Thoracic aorta (tissue), 2 donors: ENCODE results near the gene SNX33. TPM values are rescaled to one million over a fixed set of nuclear protein-coding genes. Genes with fewer than 3 reads are reported as not detected.
"Not testable (repeated sequence)": the region's sequence is repeated elsewhere in the genome, so short reads cannot be mapped to it uniquely, and the experiment has no call there.

Source experiments
- ATAC-seq: fragments of 150-250 bp; one replicate; pipeline ENCODE4 v1.8.0; 2017; ENCODE audit warnings: low read depth; ENCODE audit not compliant: insufficient number of reproducible peaks, low FRiP score
- DNase-seq: peaks from one replicate; pipeline ENCODE4 v3.0.0-alpha.2; 2020; ENCODE audit warnings: low spot score
- H3K27ac ChIP-seq, 2 donors: fragments of 200-600 bp; sonication (generic); 1 replicate in 1 of 2; 2 replicates in 1 of 2; pipeline ENCODE4 v1.5.1; 2016; ENCODE audit warnings: mild to moderate bottlenecking in 2 of 2, moderate library complexity in 2 of 2
- H3K27me3 ChIP-seq: fragments of 200-600 bp; sonication (generic); replicated peaks from 2 replicates; pipeline ENCODE4 v1.6.0; 2016; ENCODE audit warnings: mild to moderate bottlenecking; ENCODE audit not compliant: insufficient read depth
- H3K36me3 ChIP-seq: fragments of 200-600 bp; sonication (generic); one replicate; pipeline ENCODE4 v1.5.1; 2016
- H3K4me1 ChIP-seq, 2 donors: fragments of 200-600 bp; sonication (generic); 1 replicate in 1 of 2; 2 replicates in 1 of 2; pipeline versions ENCODE4 v1.5.1 to v1.6.0; 2016; ENCODE audit warnings: low read depth in 2 of 2, mild to moderate bottlenecking in 1 of 2; ENCODE audit not compliant: control insufficient read depth in 1 of 2
- H3K4me3 ChIP-seq: fragments of 200-600 bp; sonication (generic); 2 replicates; pipeline ENCODE4 v1.5.1; 2016; ENCODE audit warnings: mild to moderate bottlenecking
- H3K9me3 ChIP-seq: fragments of 200-600 bp; sonication (generic); 2 replicates; pipeline ENCODE4 v1.5.1; 2016
- CTCF ChIP-seq: fragments of 200-600 bp; sonication (generic); IDR thresholded peaks from one replicate; pipeline ENCODE4 v1.5.1; 2019; ENCODE audit warnings: antibody characterized with exemption
- total RNA-seq, 2 donors: library from RNA; depleted of rRNA; stranded (reverse); fragments of >200 nt; gene quantifications; one replicate each; pipeline versions ENCODE4 v1.1.0 to v1.2.3, GENCODE V29; 2016

Gene SNX33
- total RNA-seq, 2 donors from 2014 or later = 45.1 to 57.3 TPM

GRCh38 chr15:75688278-75688557 is 40.5 kb downstream of the SNX33 start:
- Histone ChIP-seq H3K9me3 (no peaks in the 10 kb centered on the region), H3K4me3 (no peak overlapping the region), H3K27me3 (no peaks in the 10 kb centered on the region), H3K4me1 (peaks cover 7 to 39% of the 10 kb centered on the region in 2 donors), H3K36me3 (peaks cover 81% of the 10 kb centered on the region), H3K27ac (no peak overlapping the region)
- DNase-seq (no peak), ATAC-seq (no peak)
- no peak for TF ChIP-seq CTCF

GRCh38 chr15:75688831-75689230 is 41.1 kb downstream of the SNX33 start:
- H3K27ac ChIP-seq = no peak overlapping the region
- ATAC-seq = no peak
- TF ChIP-seq CTCF = no peak

GRCh38 chr15:75689429-75689828 is 41.7 kb downstream of the SNX33 start:
- H3K9me3 ChIP-seq, H3K27ac ChIP-seq, H3K4me3 ChIP-seq, DNase-seq, H3K27me3 ChIP-seq, ATAC-seq: not testable (repeated sequence)
- Histone ChIP-seq H3K4me1 (peaks cover 17 to 46% of the 10 kb centered on the region in 2 donors), H3K36me3 (peaks cover 76% of the 10 kb centered on the region)

More at GRCh38 chr15:75688831-75689230, 41.1 kb downstream of the SNX33 start:
- H3K4me3 ChIP-seq = no peak overlapping the region
- H3K4me1 ChIP-seq = peaks cover 14 to 45% of the 10 kb centered on the region in 2 donors
- H3K27me3 ChIP-seq = no peaks in the 10 kb centered on the region
- H3K36me3 ChIP-seq = peaks cover 80% of the 10 kb centered on the region
- H3K9me3 ChIP-seq = no peaks in the 10 kb centered on the region
- DNase-seq = no peak

GRCh38 chr15:75692311-75692710 is 44.6 kb downstream of the SNX33 start:
- H3K36me3 ChIP-seq = peaks cover 52% of the 10 kb centered on the region
- H3K4me3 ChIP-seq, DNase-seq, H3K27ac ChIP-seq, H3K9me3 ChIP-seq, H3K27me3 ChIP-seq, ATAC-seq: not testable (repeated sequence)
- H3K4me1 ChIP-seq = peaks cover 40 to 57% of the 10 kb centered on the region in 2 donors

- not testable (repeated sequence) for H3K27me3 ChIP-seq, H3K9me3 ChIP-seq, ATAC-seq, DNase-seq, H3K4me3 ChIP-seq
- peak overlapping the region; percentile 97 to 98 for H3K27ac ChIP-seq
- peaks cover 44 to 59% of the 10 kb centered on the region in 2 donors for H3K4me1 ChIP-seq
- H3K36me3 ChIP-seq = peaks cover 45% of the 10 kb centered on the region
Measured at GRCh38 chr15:75693028-75693427, 45.3 kb downstream of the SNX33 start.

- Histone ChIP-seq H3K4me1 (peaks cover 48 to 65% of the 10 kb centered on the region in 2 donors), H3K4me3 (no peak overlapping the region), H3K27ac (peak overlapping the region; percentile 97 to 98), H3K36me3 (peaks cover 38% of the 10 kb centered on the region), H3K27me3 (no peaks in the 10 kb centered on the region), H3K9me3 (no peaks in the 10 kb centered on the region)
- DNase-seq (no peak), ATAC-seq (no peak)
- TF ChIP-seq CTCF = no peak
Measured at GRCh38 chr15:75693501-75694240, 46.0 kb downstream of the SNX33 start.
